Measurements from ENCODE around the gene ATG7. TPM values are rescaled to one million over a fixed set of nuclear protein-coding genes. Genes with fewer than 3 reads are reported as not detected.

ATG7 gene
- total RNA-seq, 1 experiment from 2014 or later = 34.5 TPM

- H3K4me3 ChIP-seq = no peak overlapping the region
- no peaks in the 10 kb centered on the region for H3K36me3 ChIP-seq
- H3K9me3 ChIP-seq = no peaks in the 10 kb centered on the region
- H3K27me3 ChIP-seq = no peaks in the 10 kb centered on the region
- DNase-seq = no peak
These were observed 260.8 kb downstream of the ATG7 start for GRCh38 chr3:11532931-11533391.

GRCh38 chr3:11534011-11534792 is 262.0 kb downstream of the ATG7 start:
- Histone ChIP-seq H3K36me3 (no peaks in the 10 kb centered on the region), H3K27me3 (no peaks in the 10 kb centered on the region), H3K4me3 (no peak overlapping the region), H3K9me3 (no peaks in the 10 kb centered on the region)
- no peak for DNase-seq

GRCh38 chr3:11534793-11535101 is 262.6 kb downstream of the ATG7 start:
- no peaks in the 10 kb centered on the region for H3K27me3 ChIP-seq
- DNase-seq = no peak
- H3K36me3 ChIP-seq = no peaks in the 10 kb centered on the region
- H3K4me3 ChIP-seq = no peak overlapping the region
- H3K9me3 ChIP-seq = no peaks in the 10 kb centered on the region

GRCh38 chr3:11535243-11535960 is 263.2 kb downstream of the ATG7 start:
- H3K27me3 ChIP-seq = no peaks in the 10 kb centered on the region
- no peak overlapping the region for H3K4me3 ChIP-seq
- DNase-seq = no peak
- H3K36me3 ChIP-seq = no peaks in the 10 kb centered on the region
- H3K9me3 ChIP-seq = no peaks in the 10 kb centered on the region

- DNase-seq = no peak
- Histone ChIP-seq H3K27me3 (no peaks in the 10 kb centered on the region), H3K4me3 (no peak overlapping the region), H3K9me3 (no peaks in the 10 kb centered on the region), H3K36me3 (no peaks in the 10 kb centered on the region)
These were observed 264.1 kb downstream of the ATG7 start for GRCh38 chr3:11536132-11536935.

- H3K9me3 ChIP-seq = no peaks in the 10 kb centered on the region
- H3K4me3 ChIP-seq = no peak overlapping the region
- DNase-seq = no peak
- no peaks in the 10 kb centered on the region for H3K27me3 ChIP-seq
- no peaks in the 10 kb centered on the region for H3K36me3 ChIP-seq
These were observed 264.9 kb downstream of the ATG7 start for GRCh38 chr3:11536936-11537612.

GRCh38 chr3:11538581-11538980 is 266.4 kb downstream of the ATG7 start:
- DNase-seq = no peak
- Histone ChIP-seq H3K36me3 (no peaks in the 10 kb centered on the region), H3K9me3 (no peaks in the 10 kb centered on the region), H3K27me3 (no peaks in the 10 kb centered on the region), H3K4me3 (no peak overlapping the region)

- no peaks in the 10 kb centered on the region for H3K9me3 ChIP-seq
- no peak for DNase-seq
- no peak overlapping the region for H3K4me3 ChIP-seq
- no peaks in the 10 kb centered on the region for H3K27me3 ChIP-seq
- H3K36me3 ChIP-seq = no peaks in the 10 kb centered on the region
These were observed 267.0 kb downstream of the ATG7 start for GRCh38 chr3:11539218-11539617.

- Histone ChIP-seq H3K9me3 (no peaks in the 10 kb centered on the region), H3K27me3 (no peaks in the 10 kb centered on the region), H3K4me3 (no peak overlapping the region), H3K36me3 (no peaks in the 10 kb centered on the region)
- DNase-seq = no peak
These were observed 267.5 kb downstream of the ATG7 start for GRCh38 chr3:11539677-11540076.

- H3K4me3 ChIP-seq = no peak overlapping the region
- H3K36me3 ChIP-seq = no peaks in the 10 kb centered on the region
- no peaks in the 10 kb centered on the region for H3K9me3 ChIP-seq
- DNase-seq = no peak
- H3K27me3 ChIP-seq = no peaks in the 10 kb centered on the region
These were observed 269.4 kb downstream of the ATG7 start for GRCh38 chr3:11541321-11542303.

- Histone ChIP-seq H3K36me3 (no peaks in the 10 kb centered on the region), H3K9me3 (no peaks in the 10 kb centered on the region), H3K4me3 (no peak overlapping the region), H3K27me3 (no peaks in the 10 kb centered on the region)
- no peak for DNase-seq
These were observed 270.4 kb downstream of the ATG7 start for GRCh38 chr3:11542551-11542950.

GRCh38 chr3:11543141-11543947 is 271.1 kb downstream of the ATG7 start:
- Histone ChIP-seq H3K9me3 (no peaks in the 10 kb centered on the region), H3K27me3 (no peaks in the 10 kb centered on the region)
- DNase-seq = no peak

GRCh38 chr3:11543948-11544387 is 271.8 kb downstream of the ATG7 start:
- DNase-seq = no peak
- no peak overlapping the region for H3K4me3 ChIP-seq
- H3K9me3 ChIP-seq = no peaks in the 10 kb centered on the region
- no peaks in the 10 kb centered on the region for H3K27me3 ChIP-seq
- H3K36me3 ChIP-seq = no peaks in the 10 kb centered on the region

More at GRCh38 chr3:11543141-11543947, 271.1 kb downstream of the ATG7 start:
- no peak overlapping the region for H3K4me3 ChIP-seq
- H3K36me3 ChIP-seq = no peaks in the 10 kb centered on the region

- Histone ChIP-seq H3K27me3 (no peaks in the 10 kb centered on the region), H3K36me3 (no peaks in the 10 kb centered on the region), H3K4me3 (no peak overlapping the region), H3K9me3 (no peaks in the 10 kb centered on the region)
- no peak for DNase-seq
These were observed 272.4 kb downstream of the ATG7 start for GRCh38 chr3:11544412-11545181.
